ENCODE measurements around the gene NSD2. TPM values are rescaled to one million over a fixed set of nuclear protein-coding genes. Genes with fewer than 3 reads are reported as not detected.
A peak's percentile ranks its signal among the peaks of the same experiment; 100 is the strongest.
"Not testable (repeated sequence)": the region's sequence is repeated elsewhere in the genome, so short reads cannot be mapped to it uniquely, and the experiment has no call there.

The NSD2 gene
- total and polyA plus RNA-seq, 9 of the 15 experiments (the other 6 are each of a cell fraction or from before 2014, with no cell fraction given) = 6.4 to 126 (median 58.8) TPM

DNA sequence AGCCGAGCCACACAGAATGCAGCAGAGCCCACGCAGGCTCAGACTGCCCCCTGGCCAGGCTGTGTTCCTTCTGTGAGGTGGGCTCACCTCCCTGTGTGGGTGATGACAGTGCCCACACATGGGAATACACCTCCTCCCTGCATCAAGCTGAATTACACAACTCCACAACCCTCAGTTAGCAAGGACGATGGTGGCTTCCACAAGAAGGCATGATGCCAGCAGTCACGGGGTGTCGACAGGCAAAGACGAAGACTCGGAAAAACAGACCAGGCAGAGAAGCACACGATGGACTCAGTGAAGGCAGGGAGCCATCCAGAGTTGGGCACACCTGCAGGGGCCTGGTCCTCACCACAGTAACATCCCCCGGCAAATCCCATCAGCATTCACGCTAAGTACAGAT lies 27.3 kb upstream of the NSD2 start (continued):
- no peak for TF ChIP-seq ZBTB43 (CRISPR knock-in tag; IDR thresholded peaks at IDR 0.05)

GRCh38 chr4:1844618-1845017 lies 26.6 kb upstream of the NSD2 start:
- H3K9me3 ChIP-seq (replicated peaks; ENCODE audit: control insufficient read depth, insufficient read depth, low read depth, low read length); H3K9ac ChIP-seq (ENCODE audit: insufficient read depth in 1 of 2, low read depth in 2 of 2, low read length in 2 of 2); H3K27ac ChIP-seq (ENCODE audit: extremely low read depth, low read depth, low read length); CTCF ChIA-PET (ENCODE audit: low intra/inter-chr PET ratio); H3K4me1 ChIP-seq (replicated peaks in 1 of 2; ENCODE audit: control insufficient read depth in 2 of 2, insufficient read depth in 2 of 2, low read length in 2 of 2); FAIRE-seq; DNase-seq (ENCODE audit: extremely low read depth in 1 of 4, low spot score in 3 of 4); intact Hi-C loops (cut with micrococcal nuclease); ATAC-seq; H3K9me1 ChIP-seq (ENCODE audit: control insufficient read depth, insufficient read depth, low read length); BruUV-seq (replicated peaks); H3K27me3 ChIP-seq (ENCODE audit: control insufficient read depth in 2 of 2, insufficient read depth in 2 of 2, low read length in 2 of 2); H2AFZ ChIP-seq (ENCODE audit: low read depth, low read length); in situ Hi-C loops (cut with MboI); H3K4me3 ChIP-seq; H3K4me2 ChIP-seq (ENCODE audit: insufficient read depth, low read length): not testable (repeated sequence)
- Histone ChIP-seq H3K79me2 (ENCODE audit: control insufficient read depth, insufficient read depth, low read length) (peaks cover 60% of the 10 kb centered on the region), H3K36me3 (ENCODE audit: control insufficient read depth, insufficient read depth, low read length) (peaks cover 80% of the 10 kb centered on the region), H4K20me1 (replicated peaks; ENCODE audit: control insufficient read depth, insufficient read depth, low read length) (peaks cover 13% of the 10 kb centered on the region; the same call in 1 of the 2 replicates)
- POLR2A ChIA-PET = interaction anchor here (1.2 to 2.1 kb wide), 2 partner anchors 12 to 26 kb away, joined by 3 to 4 read pairs; no protein-coding TSS in a partner anchor
- TF ChIP-seq ZNF121 (CRISPR knock-in tag; conservative IDR thresholded peaks at IDR 0.05) = peak; percentile 48
- 94% methylated on average over 8 of the region's 10 CpGs for WGBS (ENCODE audit: insufficient coverage, low coverage, missing lambda C conversion rate)

GRCh38 chr4:1846580-1846979 lies 24.6 kb upstream of the NSD2 start:
- Histone ChIP-seq H3K4me2 (ENCODE audit: insufficient read depth, low read length) (no peak overlapping the region), H3K9me1 (ENCODE audit: control insufficient read depth, insufficient read depth, low read length) (no peaks in the 10 kb centered on the region), H3K79me2 (ENCODE audit: control insufficient read depth, insufficient read depth, low read length) (peaks cover 77% of the 10 kb centered on the region), H3K36me3 (ENCODE audit: control insufficient read depth, insufficient read depth, low read length) (peaks cover 75% of the 10 kb centered on the region), H3K9me3 (replicated peaks; ENCODE audit: control insufficient read depth, insufficient read depth, low read depth, low read length) (no peaks in the 10 kb centered on the region), H3K9ac (ENCODE audit: insufficient read depth in 1 of 2, low read depth in 2 of 2, low read length in 2 of 2) (no peak overlapping the region), H3K4me1 (replicated peaks in 1 of 2; ENCODE audit: control insufficient read depth in 2 of 2, insufficient read depth in 2 of 2, low read length in 2 of 2) (peaks cover 3 to 16% of the 10 kb centered on the region in 2 experiments; a peak in 4 of 5 replicates), H3K27me3 (ENCODE audit: control insufficient read depth in 2 of 2, insufficient read depth in 2 of 2, low read length in 2 of 2) (no peaks in the 10 kb centered on the region), H4K20me1 (replicated peaks; ENCODE audit: control insufficient read depth, insufficient read depth, low read length) (peaks cover 18% of the 10 kb centered on the region), H3K4me3 (no peak overlapping the region), H3K27ac (ENCODE audit: extremely low read depth, low read depth, low read length) (no peak overlapping the region), H2AFZ (ENCODE audit: low read depth, low read length) (no peak overlapping the region)
- no TSS peak for BruUV-seq (replicated peaks)
- 91% methylated on average over 2 of the region's 2 CpGs for WGBS (ENCODE audit: insufficient coverage, low coverage, missing lambda C conversion rate)
- FAIRE-seq (no peak), ATAC-seq (no peak), DNase-seq (ENCODE audit: extremely low read depth in 1 of 4, low spot score in 3 of 4) (no peak)
- CTCF ChIA-PET (ENCODE audit: low intra/inter-chr PET ratio) = no interaction called here
- intact Hi-C loops (cut with micrococcal nuclease) (no loop called here), in situ Hi-C loops (cut with MboI) (no loop called here)
- POLR2A ChIA-PET = interaction anchor here (0.6 to 2.1 kb wide), 5 partner anchors 11 to 1107 kb away, joined by 3 to 4 read pairs (median 3); no protein-coding TSS in a partner anchor
- TF ChIP-seq ZNF436 (CRISPR knock-in tag; IDR thresholded peaks at IDR 0.05) (no peak), BDP1 (IDR thresholded peaks at IDR 0.05; ENCODE audit: insufficient read depth, insufficient read length) (no peak), C11orf30 (IDR thresholded peaks at IDR 0.05; ENCODE audit: low read depth) (no peak), SIN3A (IDR thresholded peaks at IDR 0.05; ENCODE audit: borderline replicate concordance in 2 of 2, control insufficient read depth in 1 of 2, low read depth in 2 of 2, low read length in 2 of 2) (no peak), NR2C2 (CRISPR knock-in tag; IDR thresholded peaks at IDR 0.05) (no peak), NR2C2 (tag; IDR thresholded peaks at IDR 0.05) (no peak), ZNF224 (CRISPR knock-in tag; IDR thresholded peaks at IDR 0.05) (no peak), MEF2A (IDR thresholded peaks at IDR 0.05; ENCODE audit: control insufficient read depth, low read depth, low read length) (no peak), NR3C1 (CRISPR knock-in tag; IDR thresholded peaks at IDR 0.05) (no peak), RBBP5 (IDR thresholded peaks at IDR 0.05; ENCODE audit: borderline replicate concordance, insufficient read depth, low read length, poor library complexity, severe bottlenecking) (no peak), POLR2B (IDR thresholded peaks at IDR 0.05; ENCODE audit: low read depth, partially characterized antibody) (no peak)

Data from K562 (cell line).